Ramos (cell line): ENCODE data around the gene ELAPOR2.
"Not testable (repeated sequence)": the region's sequence is repeated elsewhere in the genome, so short reads cannot be mapped to it uniquely, and the experiment has no call there.

Source experiments
- in situ Hi-C: fragments of 300-500 bp; cut with MboI; formaldehyde crosslinking; loops from one replicate; pipeline ENCODE4 v1.14.3; 2022; ENCODE audit warnings: low sequenced_read_pairs; ENCODE audit not compliant: unreplicated experiment

ELAPOR2 gene

DNA sequence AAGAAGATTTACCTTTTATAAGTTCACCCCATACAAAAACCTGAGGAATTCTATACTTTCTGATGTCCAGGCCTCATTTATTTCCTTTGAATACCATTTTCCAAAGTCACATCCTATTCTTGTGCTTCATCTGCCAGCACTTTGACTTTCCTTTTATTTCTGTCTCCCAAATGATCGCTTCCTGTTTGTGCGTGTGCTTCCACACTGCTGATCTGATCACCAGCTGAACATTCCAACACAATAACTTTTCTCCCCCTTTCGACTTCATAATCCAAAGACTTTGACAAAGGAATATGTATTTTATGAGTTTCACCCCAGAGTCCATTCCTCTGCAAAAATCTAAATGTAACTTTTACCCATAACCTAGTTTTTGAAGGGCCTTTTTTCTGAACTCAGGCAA, 3.1 kb downstream of the ELAPOR2 start:
- in situ Hi-C loops, result loop anchor here (25.0 kb wide), 1 partner anchor 181 kb away; no protein-coding TSS in a partner anchor

DNA sequence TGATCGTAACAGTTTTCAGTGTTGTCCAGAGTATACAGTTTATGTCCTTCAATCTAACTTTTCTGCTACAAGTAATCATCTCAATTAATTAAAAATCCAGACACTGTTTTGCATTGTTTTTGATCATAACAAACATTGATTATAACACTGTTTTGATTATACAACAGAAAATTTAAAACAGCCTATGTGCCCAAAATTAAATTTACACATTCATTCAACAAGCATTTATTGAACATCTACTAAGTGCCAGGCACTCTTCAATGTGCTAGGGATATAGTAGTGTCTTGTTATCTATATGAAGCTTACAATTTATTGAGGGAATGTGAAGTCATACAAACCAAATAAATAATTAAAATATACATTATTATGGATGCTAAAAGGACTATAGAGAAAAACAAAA, 10.6 kb downstream of the ELAPOR2 start:
- in situ Hi-C loops, result no loop called here

- in situ Hi-C loops, result no loop called here
Observed at GRCh38 chr7:87046456-87046855, 13.0 kb downstream of the ELAPOR2 start.

DNA sequence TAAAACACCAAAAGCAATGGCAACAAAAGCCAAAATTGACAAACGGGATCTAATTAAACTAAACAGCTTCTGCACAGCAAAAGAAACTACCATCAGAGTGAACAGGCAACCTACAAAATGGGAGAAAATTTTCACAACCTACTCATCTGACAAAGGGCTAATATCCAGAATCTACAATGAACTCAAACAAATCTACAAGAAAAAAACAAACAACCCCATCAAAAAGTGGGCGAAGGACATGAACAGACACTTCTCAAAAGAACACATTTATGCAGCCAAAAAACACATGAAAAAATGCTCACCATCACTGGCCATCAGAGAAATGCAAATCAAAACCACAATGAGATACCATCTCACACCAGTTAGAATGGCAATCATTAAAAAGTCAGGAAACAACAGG, 14.7 kb downstream of the ELAPOR2 start:
- in situ Hi-C loops, result not testable (repeated sequence)

- in situ Hi-C loops, result not testable (repeated sequence)
Observed at GRCh38 chr7:87041586-87041985, 17.9 kb downstream of the ELAPOR2 start.

- in situ Hi-C loops, result not testable (repeated sequence)
Observed at GRCh38 chr7:87039691-87040299, 19.7 kb downstream of the ELAPOR2 start.

DNA sequence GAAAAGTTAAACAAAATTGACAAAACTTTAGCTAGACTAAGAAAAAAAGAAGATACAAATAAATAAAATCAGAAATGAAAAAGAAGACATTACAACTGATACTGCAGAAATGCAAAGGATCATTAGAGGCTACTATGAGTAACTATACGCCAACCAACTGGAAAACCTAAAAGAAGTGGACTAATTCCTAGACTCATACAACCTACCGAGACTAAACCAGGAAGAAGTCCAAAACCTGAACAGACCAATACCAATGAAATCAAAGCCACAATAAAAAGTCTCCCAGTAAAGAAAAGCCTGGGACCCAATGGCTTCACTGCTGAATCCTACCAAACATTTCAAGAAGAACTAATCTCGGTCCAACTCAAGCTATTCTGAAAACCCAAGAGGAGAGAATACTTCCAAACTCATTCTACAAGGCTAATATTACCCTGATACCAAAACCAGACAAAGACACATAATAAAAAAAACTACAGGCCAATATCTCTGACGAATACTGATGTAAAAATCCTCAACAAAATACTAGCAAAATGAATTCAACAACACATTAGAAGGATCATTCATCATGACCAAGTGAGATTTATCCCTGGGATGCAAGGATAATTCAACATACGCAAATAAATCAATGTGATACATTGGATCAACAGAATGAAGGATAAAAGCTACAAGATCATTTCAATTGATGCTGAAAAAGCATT, 20.3 kb downstream of the ELAPOR2 start:
- in situ Hi-C loops, result no loop called here

DNA sequence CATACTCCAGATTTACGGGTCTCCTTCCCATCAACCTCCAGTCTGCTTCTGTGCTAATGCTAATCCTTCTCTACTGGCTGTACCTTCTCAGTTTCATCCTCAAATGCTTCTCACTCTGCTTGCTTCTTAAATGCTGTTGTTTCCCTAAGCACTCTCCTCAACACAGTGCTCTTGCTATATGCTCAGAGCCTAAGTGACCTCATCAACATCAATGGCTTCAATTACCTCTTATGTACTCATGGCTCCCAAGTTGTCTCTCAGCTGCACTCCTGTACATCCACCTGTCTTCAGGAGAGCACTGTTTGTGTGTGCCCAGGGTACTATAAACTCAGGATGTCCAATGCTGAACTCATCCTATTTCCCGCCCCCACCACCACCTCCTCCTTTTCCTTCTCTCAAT, 22.5 kb downstream of the ELAPOR2 start:
- in situ Hi-C loops, result no loop called here

GRCh38 chr7:87032604-87033339, 26.7 kb downstream of the ELAPOR2 start:
- in situ Hi-C loops, result no loop called here

DNA sequence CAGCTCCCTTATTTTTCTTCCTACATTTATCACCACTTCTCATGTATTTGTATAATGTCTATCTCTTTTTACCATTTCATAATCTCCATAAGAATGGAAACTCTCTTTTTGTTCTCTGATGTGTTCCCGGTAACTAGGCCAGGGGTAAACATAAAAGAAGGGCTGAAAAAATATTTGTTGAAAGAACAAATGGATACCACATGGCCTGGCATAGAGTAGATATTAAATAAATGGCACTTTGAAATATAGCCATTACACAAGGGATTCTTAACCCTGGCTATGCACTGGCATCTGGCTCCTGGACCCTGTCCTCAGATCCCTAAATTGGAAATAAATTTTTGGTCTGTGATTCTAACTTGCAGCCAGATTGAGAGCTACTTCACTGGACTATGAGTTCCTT, 30.4 kb downstream of the ELAPOR2 start:
- in situ Hi-C loops, result no loop called here

DNA sequence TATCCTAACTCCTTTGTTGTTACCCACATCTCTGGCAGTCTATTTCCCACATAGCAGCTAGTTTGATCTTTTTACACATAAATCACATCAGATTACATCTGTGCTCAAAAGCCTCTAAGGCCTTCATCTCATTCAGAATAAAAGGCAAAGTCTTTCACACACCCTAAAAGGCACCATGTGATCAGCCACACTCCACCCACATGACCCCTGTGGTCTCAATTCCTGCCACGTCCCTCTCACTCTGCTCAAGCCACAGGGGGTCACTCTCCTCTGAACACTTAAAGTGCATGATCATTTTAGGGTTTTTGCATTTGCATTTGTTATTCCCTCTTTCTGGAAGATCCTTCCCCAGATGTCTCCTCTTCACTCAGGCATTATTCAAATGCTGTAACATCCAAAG, 30.8 kb downstream of the ELAPOR2 start:
- in situ Hi-C loops, result no loop called here

- in situ Hi-C loops, result no loop called here
Observed at GRCh38 chr7:87027900-87028299, 31.6 kb downstream of the ELAPOR2 start.

DNA sequence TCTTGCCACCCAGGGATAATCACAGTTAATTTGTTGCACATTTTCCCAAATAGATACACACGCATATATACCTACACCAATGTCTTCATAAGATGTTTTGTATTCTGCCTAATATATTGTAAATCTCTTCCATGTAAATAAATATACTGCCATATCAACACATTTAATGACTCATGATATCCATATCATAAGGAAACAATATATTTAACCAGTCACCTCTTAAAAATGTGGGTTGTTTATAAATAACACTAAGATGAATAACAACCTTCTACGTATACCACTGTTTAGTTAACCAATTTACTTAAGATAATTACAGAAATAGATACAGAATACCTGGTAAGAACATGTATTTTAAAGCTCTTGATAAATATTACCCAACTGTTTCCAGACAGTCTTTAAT, 38.2 kb downstream of the ELAPOR2 start:
- in situ Hi-C loops, result no loop called here

DNA sequence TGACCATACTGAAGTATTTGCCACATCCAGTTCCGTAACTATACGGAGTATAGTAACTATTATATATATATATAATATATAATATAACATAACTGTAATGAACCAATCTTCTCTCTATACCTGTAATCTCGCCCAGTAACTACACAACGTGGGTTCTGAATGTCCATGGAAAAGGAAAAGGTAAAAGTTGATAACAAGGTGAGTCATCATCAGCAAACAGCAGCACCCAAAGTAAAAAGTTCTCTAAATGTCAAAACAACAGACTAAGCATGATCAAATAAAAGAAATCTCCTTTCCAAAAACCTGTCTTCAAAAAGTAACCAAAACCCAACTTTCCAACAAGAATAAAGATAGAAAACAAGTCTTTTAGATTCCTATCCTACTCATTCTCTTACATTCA, 42.8 kb downstream of the ELAPOR2 start:
- in situ Hi-C loops, result no loop called here

DNA sequence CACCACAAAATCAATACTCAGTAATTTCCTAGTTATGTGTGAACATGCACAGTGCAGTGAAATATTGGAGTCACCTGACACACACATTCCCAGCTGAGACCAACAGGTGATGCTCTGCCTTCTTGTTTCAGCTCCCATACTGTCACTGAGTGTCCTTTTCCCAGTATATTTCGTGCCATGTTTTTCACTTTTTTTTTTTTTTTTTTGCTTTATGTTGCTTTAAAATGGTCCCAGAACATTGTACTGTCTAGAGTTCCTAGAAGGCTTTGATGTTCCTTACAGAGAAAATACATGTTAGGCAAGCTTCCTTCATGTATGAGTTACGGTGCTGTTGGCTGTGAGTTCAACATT, 45.6 kb downstream of the ELAPOR2 start:
- in situ Hi-C loops, result no loop called here

DNA sequence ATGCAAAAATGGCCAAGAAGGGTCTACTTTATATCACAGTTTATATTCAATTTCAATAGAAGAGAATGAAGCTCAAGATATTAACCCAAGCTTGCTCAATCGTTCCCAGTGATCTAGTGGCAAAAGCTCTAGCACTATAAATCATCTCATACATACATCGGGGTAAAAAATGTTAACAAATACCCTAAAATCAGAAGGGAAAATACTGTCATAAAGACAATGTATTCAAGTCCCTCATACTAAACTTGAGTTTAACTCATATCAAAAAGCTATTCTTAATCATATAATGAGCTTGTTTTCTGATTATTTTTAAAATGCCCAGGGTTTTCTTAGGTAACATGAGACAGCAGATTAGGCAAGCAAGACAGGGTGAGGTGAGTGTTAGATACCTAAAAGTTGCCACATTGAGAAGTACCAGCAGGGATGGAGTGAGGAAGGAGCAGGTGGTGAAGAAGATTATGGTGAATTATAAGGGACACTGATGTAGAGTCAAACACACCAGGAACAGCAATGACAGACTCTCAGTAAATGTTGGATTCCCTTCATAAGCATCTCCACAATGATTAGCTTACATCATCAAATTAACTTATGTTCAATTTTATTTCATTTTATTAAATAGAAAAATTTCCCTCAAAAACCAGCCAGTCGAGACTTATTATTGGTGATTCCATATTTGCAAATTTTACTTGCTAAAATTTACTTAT, 46.2 kb downstream of the ELAPOR2 start:
- in situ Hi-C loops, result no loop called here
